Endodermal cell (in vitro differentiated cells): Measurements from ENCODE around the gene C4orf51. TPM values are rescaled to one million over a fixed set of nuclear protein-coding genes. Genes with fewer than 3 reads are reported as not detected.

Source experiments
- DNase-seq: peaks from one replicate; pipeline ENCODE4 v3.0.0-alpha.2; 2017
- H3K27ac ChIP-seq: 2 replicates; pipeline ENCODE4 v1.5.1; 2013; ENCODE audit warnings: mild to moderate bottlenecking, low read depth, low read length, moderate library complexity
- H3K27me3 ChIP-seq: 2 replicates; pipeline ENCODE4 v1.6.1; 2013; ENCODE audit warnings: mild to moderate bottlenecking, low read length, moderate library complexity; ENCODE audit not compliant: insufficient read depth, control insufficient read depth, poor library complexity, severe bottlenecking
- H3K36me3 ChIP-seq: 2 replicates; pipeline ENCODE4 v1.7.0; 2013; ENCODE audit warnings: mild to moderate bottlenecking, low read length, moderate library complexity; ENCODE audit not compliant: control insufficient read depth, insufficient read depth
- H3K4me1 ChIP-seq: one replicate; pipeline ENCODE4 v1.7.0; 2013; ENCODE audit warnings: low read length; ENCODE audit not compliant: control insufficient read depth, insufficient read depth
- H3K4me3 ChIP-seq: 2 replicates; pipeline ENCODE4 v1.5.1; 2013; ENCODE audit warnings: mild to moderate bottlenecking, low read length, moderate library complexity
- H3K9ac ChIP-seq: 2 replicates; pipeline ENCODE4 v1.6.1; 2013; ENCODE audit warnings: mild to moderate bottlenecking, low read length, moderate library complexity; ENCODE audit not compliant: poor library complexity, severe bottlenecking; ENCODE audit errors: extremely low read depth
- H3K9me3 ChIP-seq: 2 replicates; pipeline ENCODE4 v1.6.1; 2013; ENCODE audit warnings: mild to moderate bottlenecking, low read length, moderate library complexity; ENCODE audit not compliant: control insufficient read depth
- H3K27ac Mint-ChIP-seq: 2 replicates; pipeline ENCODE4 v1.8.0; 2020; ENCODE audit warnings: mixed read lengths
- H3K27me3 Mint-ChIP-seq: 2 replicates; pipeline ENCODE4 v1.8.0; 2021; ENCODE audit warnings: mild to moderate bottlenecking, mixed read lengths; ENCODE audit not compliant: insufficient read depth
- H3K36me3 Mint-ChIP-seq: 2 replicates; pipeline ENCODE4 v1.8.0; 2020; ENCODE audit warnings: low read depth, mixed read lengths
- H3K4me1 Mint-ChIP-seq: 2 replicates; pipeline ENCODE4 v1.8.0; 2020; ENCODE audit warnings: mixed read lengths
- H3K4me3 Mint-ChIP-seq: 2 replicates; pipeline ENCODE4 v1.8.0; 2020; ENCODE audit warnings: mild to moderate bottlenecking, moderate library complexity, mixed read lengths
- H3K9me3 Mint-ChIP-seq: 2 replicates; pipeline ENCODE4 v1.8.0; 2020; ENCODE audit warnings: mild to moderate bottlenecking, mixed read lengths
- CTCF ChIP-seq: fragments of 200-600 bp; sonication (generic); conservative IDR thresholded peaks from 2 replicates; pipeline ENCODE4 v1.5.0; 2021; ENCODE audit warnings: antibody characterized with exemption, mild to moderate bottlenecking
- WGBS, 2 experiments: methylation state at CpG; one replicate each; pipeline versions ENCODE4 v1.1.5 to v1.1.7; 2013; ENCODE audit warnings: missing lambda C conversion rate in 2 of 2, mixed read lengths in 1 of 2; ENCODE audit not compliant: insufficient coverage in 1 of 2, insufficient read length in 1 of 2; 5-methylcytosine and 5-hydroxymethylcytosine counted together
- total RNA-seq, 2 donors: library from RNA; stranded (reverse); fragmentation: NEBNext Ultra II Directional in 1 of 2; extraction: Animal tissue kit (Norgen Biotek cat#: 25700) in 1 of 2; gene quantifications; 2 replicates in 1 of 2; 3 replicates in 1 of 2; pipeline ENCODE4 v1.2.1, GENCODE V29; 2021

C4orf51 gene
- total RNA-seq, 2 donors from 2014 or later, result 6.8 TPM; not detected in 1

- H3K9me3 Mint-ChIP-seq, result peaks cover 44% of the 10 kb centered on the region
- Histone ChIP-seq H3K9ac (no peak overlapping the region), H3K4me1 (peaks cover 3% of the 10 kb centered on the region), H3K27me3 (no peaks in the 10 kb centered on the region), H3K9me3 (peaks cover 24% of the 10 kb centered on the region), H3K4me3 (no peak overlapping the region), H3K27ac (no peak overlapping the region), H3K36me3 (no peaks in the 10 kb centered on the region)
- DNase-seq, result no peak
- peaks cover 8% of the 10 kb centered on the region for H3K36me3 Mint-ChIP-seq
- TF ChIP-seq CTCF, result no peak
- H3K4me3 Mint-ChIP-seq, result no peak overlapping the region
- no peak overlapping the region for H3K27ac Mint-ChIP-seq
- 94 to 100% methylated on average over 1 of the region's 1 CpG for WGBS, 2 experiments
- no peaks in the 10 kb centered on the region for H3K27me3 Mint-ChIP-seq
- peaks cover 15% of the 10 kb centered on the region for H3K4me1 Mint-ChIP-seq
These were observed 956 bp downstream of the C4orf51 start for GRCh38 chr4:145680902-145681301.

DNA sequence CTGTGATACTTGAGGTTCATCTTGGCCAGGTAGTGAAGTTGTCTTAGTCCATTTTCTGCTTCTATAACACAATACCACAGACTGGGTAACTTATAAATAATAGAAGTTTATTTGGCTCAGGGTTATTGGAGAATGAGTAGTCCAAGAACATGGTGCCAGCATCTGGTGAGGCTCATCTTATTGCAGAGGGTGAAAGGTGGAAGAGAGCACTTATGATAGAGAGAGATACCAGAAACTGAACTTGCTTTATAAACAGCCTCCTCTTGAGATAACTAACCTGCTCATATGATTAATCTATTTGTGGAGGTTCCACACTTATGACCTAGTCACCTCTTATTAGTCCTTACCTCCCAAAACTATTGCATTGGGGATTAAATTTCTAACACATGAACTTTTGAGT is 1.6 kb downstream of the C4orf51 start:
- H3K4me3 Mint-ChIP-seq, result no peak overlapping the region
- Histone ChIP-seq H3K9me3 (peaks cover 26% of the 10 kb centered on the region), H3K27ac (no peak overlapping the region), H3K36me3 (no peaks in the 10 kb centered on the region), H3K27me3 (no peaks in the 10 kb centered on the region), H3K4me1 (peaks cover 3% of the 10 kb centered on the region), H3K4me3 (no peak overlapping the region), H3K9ac (no peak overlapping the region)
- H3K9me3 Mint-ChIP-seq, result peaks cover 42% of the 10 kb centered on the region
- peaks cover 8% of the 10 kb centered on the region for H3K36me3 Mint-ChIP-seq
- no peaks in the 10 kb centered on the region for H3K27me3 Mint-ChIP-seq
- H3K4me1 Mint-ChIP-seq, result peaks cover 17% of the 10 kb centered on the region
- no peak for DNase-seq
- H3K27ac Mint-ChIP-seq, result no peak overlapping the region
- TF ChIP-seq CTCF, result no peak

DNA sequence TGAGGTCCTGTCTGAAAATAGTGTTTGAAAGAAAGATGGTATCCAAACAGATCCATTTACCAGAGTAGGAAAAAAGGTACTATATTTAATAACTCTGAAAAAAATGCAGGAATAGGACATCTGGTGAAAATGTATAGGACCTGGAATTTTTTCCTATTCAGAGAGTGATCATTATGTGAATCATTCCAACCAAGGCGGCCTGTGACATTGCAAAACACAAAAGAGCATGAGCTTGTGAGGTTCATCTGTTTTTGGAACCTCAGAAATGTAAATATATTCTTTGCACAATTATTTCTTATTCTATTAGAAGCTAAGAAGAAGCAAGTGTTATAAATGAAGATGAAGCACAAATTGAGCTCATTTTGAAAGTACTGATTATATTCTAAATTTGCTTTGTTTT is 2.0 kb downstream of the C4orf51 start:
- peaks cover 20% of the 10 kb centered on the region for H3K4me1 Mint-ChIP-seq
- peaks cover 37% of the 10 kb centered on the region for H3K9me3 Mint-ChIP-seq
- peaks cover 8% of the 10 kb centered on the region for H3K36me3 Mint-ChIP-seq
- H3K27me3 ChIP-seq, result no peaks in the 10 kb centered on the region
- no peak overlapping the region for H3K27ac Mint-ChIP-seq
- TF ChIP-seq CTCF, result no peak
- no peak overlapping the region for H3K4me3 Mint-ChIP-seq
- DNase-seq, result no peak
- no peaks in the 10 kb centered on the region for H3K27me3 Mint-ChIP-seq
- no peak overlapping the region for H3K27ac ChIP-seq
- H3K9me3 ChIP-seq, result peaks cover 26% of the 10 kb centered on the region
- 100% methylated on average over 1 of the region's 1 CpG; no CpG with 5 or more reads in 1 of the 2 experiments for WGBS, 2 experiments
- no peaks in the 10 kb centered on the region for H3K36me3 ChIP-seq
- H3K9ac ChIP-seq, result no peak overlapping the region
- peaks cover 3% of the 10 kb centered on the region for H3K4me1 ChIP-seq
- no peak overlapping the region for H3K4me3 ChIP-seq
